HT1080 (cell line): ENCODE measurements around the gene RPL7L1. TPM values are rescaled to one million over a fixed set of nuclear protein-coding genes. Genes with fewer than 3 reads are reported as not detected.
"Not testable (repeated sequence)": the region's sequence is repeated elsewhere in the genome, so short reads cannot be mapped to it uniquely, and the experiment has no call there.

Source experiments
- DNase-seq: peaks from one replicate; pipeline ENCODE4 v3.0.0-alpha.2; 2015; ENCODE audit warnings: low read depth
- polyA plus RNA-seq, 2 experiments: library from polyadenylated mRNA; depleted of rRNA; stranded (reverse); fragments of >200 nt; gene quantifications; 2 replicates each; pipeline ENCODE4 v1.2.3, GENCODE V29; 2015
- total RNA-seq: library from RNA; depleted of rRNA; stranded (reverse); fragments of >200 nt; shearing (Covaris generic); gene quantifications from 2 replicates; pipeline ENCODE4 v1.2.3, GENCODE V29; 2014; rRNA removed

The RPL7L1 gene
- 139 and 142 TPM in 2 replicates for total RNA-seq
- 134 and 150 TPM in 2 replicates for polyA plus RNA-seq (2015; cell fraction: cytosol; rRNA removed)
- 125 and 130 TPM in 2 replicates for polyA plus RNA-seq (2015; cell fraction: nucleus; rRNA removed)

DNA sequence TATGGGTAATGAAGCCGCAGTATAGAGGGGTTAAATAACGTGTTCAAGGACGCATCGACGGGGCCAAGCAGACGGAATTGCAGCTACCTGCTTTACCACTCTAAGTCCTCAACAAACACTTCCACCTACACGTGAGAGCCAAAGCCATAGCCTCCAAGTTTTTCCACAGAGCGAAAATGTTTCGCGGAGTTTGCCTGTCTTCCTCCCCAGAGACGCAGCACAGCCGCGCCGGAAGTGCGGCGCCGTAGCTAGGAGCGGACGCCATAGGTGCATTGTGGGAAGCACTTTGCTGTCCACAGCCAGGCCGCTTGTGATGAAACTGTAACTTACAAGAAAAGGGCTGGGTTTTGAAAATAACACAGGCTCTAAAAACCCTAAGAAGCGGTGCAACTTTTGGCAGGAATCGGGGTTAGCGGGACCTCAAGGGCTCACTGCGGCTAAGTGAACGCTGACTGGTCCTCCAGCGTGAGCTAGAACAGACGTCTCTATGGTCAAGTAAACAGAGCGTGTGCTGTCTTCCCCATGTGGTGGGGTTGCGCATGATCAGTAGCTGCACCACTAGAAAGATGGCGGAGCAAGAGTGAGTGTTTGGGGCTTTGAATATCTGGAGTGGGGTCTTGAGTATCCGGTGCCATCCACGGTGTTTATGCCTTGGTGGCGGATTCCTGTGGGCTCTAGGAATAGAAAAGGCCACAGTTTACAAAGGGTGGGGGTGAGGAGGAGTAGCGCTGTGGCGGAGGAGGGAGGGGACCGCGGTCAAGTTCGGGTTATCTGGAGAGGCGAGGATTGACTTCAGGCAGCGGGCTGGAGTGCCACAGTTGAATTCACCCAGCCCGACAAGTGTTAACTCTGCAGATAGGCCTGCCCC lies at the start of gene RPL7L1:
RPL7L1 (plus strand) TSS at position 245 of the 868 bp plus-strand sequence; CDS start at position 540, 295 bp downstream.
- peak; percentile 86 for DNase-seq

DNA sequence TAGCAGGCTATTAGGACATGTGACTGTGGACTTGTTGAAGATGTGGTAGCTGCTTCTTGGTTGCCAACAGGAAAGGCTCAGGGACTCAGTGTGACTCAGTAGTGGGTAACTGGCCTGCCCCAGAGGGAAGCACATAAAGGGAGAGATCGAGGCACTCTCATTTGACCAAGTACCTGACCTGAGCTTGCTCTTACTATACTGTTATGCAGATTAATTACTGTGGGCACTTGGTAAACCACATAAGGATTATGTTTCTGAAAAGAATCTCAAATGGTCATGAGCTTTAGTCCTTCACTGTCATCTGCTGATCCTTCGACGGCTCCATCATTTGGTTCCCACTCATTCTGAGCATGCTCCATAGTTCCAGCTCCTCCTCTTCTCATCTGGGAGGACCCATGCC lies 48.2 kb upstream of the RPL7L1 start:
- peak; percentile 1 for DNase-seq

DNA sequence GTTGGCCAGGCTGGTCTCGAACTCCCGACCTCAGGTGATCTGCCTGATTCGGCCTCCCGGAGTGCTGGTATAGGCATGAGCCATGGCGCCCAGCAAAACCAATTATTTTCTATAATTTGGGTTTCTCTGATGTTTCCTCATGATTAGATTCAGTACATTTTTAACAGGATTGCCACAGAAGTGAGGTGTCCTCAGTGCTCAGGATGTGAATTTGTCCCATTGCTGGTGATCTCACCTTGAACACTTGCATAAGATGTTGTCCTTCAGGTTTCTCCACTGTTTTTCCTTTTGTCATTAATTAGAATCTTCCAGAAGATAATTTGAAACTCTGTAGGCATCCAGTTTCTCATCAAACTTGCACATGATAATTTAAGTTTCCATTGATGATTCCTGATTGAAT lies 45.4 kb upstream of the RPL7L1 start:
- DNase-seq, result no peak

- DNase-seq, result no peak
Measured at GRCh38 chr6:42841844-42842584, 37.4 kb upstream of the RPL7L1 start.

DNA sequence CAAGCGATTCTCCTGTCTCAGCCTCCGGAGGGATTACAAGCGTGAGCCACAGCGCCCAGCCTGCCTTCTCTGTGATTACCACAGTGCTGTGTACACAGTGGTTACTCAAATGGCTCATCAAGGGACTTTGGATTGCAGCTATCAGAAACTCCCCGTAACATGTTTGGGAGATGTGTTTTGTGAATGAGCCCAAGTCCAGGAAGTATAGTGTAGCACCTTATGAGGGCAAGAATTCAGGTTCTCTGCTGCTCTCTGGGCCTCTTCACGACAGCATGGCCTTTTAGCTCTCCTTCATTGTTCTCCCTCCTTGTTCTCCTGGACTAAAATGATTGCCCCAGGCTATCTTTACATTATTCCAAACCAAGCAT lies 34.1 kb upstream of the RPL7L1 start:
- DNase-seq, result no peak

DNA sequence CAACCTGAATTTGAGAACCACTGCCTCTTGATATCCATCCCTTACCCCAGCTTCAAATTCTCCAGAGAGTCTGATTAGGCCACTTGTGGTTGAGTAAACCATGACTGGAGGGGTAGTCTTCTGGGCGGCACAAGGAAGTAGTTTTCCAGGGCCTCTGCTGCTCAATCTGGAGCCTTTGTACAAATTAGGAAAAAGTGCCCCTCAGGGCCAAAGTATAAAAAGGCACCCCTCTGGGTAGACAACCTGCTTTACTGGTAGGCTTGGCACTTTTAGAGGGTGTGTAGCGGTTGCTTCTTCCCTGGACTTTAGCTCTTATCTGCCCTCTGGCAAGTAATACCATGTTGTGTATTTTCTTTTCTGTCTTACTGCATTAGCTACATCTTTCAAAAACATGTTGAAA lies 32.9 kb upstream of the RPL7L1 start:
- no peak for DNase-seq

DNA sequence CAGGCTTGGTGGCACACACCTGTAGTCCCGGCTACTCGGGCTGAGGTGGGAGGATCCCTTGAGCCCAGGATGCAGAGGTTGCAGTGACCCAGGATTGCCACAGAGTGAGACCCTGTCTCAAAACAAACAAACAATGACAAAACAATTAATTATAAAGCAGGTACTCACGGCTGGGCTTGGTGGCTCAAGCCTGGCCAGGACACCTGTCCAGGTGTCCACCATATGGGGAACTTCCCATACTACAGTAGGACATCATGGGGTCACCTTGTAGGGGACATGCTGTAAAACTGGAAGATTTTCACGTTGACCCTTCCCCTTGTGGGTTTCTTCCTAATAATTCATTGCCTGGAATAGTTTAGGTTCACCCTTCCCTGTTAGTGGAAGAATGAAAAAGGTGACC lies 30.7 kb upstream of the RPL7L1 start:
- no peak for DNase-seq

GRCh38 chr6:42851599-42851998 lies 27.8 kb upstream of the RPL7L1 start:
- no peak for DNase-seq

GRCh38 chr6:42860036-42860435 lies 19.4 kb upstream of the RPL7L1 start:
- DNase-seq, result no peak

DNA sequence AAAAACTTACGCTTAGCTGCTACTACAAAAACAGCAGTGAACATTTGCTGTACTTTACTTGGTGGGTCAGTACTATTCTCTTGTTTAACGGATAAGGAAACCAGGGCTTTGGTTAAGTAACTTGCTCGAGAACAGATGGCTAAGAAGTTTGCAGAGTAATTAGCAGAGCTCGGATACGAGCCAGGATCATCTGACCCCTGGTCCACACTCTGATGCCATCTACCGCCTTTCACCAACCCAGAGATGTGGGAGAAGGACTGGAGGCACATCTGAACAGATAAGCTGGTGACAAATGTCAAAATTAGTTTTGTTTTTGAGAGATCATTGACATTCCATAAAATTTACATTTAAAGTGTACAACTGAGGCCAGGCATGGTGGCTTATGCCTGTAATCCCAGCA lies 18.9 kb upstream of the RPL7L1 start:
- DNase-seq, result no peak

- no peak for DNase-seq
Measured at GRCh38 chr6:42864602-42865001, 14.8 kb upstream of the RPL7L1 start.

GRCh38 chr6:42870145-42870936 lies 9.1 kb upstream of the RPL7L1 start:
- DNase-seq, result no peak

DNA sequence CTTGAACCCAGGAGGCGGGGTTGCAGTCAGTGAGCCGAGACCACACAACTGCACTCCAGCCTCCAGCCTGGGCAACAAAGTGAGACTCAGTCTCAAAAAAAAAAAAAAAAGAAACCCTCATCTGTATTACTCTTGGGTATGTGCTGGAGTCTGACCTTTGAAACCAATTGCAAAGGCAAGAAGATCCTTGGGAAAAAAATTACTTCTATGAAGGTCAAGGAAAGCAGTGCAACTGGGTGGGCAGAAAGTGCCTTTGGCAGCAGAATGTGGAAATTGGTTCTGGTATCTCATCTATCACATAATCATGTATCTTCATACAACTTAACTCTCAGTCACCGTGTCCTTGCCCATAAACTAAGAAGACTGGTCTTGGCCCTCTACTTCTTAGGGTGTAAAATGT lies 7.7 kb upstream of the RPL7L1 start:
- DNase-seq, result no peak

DNA sequence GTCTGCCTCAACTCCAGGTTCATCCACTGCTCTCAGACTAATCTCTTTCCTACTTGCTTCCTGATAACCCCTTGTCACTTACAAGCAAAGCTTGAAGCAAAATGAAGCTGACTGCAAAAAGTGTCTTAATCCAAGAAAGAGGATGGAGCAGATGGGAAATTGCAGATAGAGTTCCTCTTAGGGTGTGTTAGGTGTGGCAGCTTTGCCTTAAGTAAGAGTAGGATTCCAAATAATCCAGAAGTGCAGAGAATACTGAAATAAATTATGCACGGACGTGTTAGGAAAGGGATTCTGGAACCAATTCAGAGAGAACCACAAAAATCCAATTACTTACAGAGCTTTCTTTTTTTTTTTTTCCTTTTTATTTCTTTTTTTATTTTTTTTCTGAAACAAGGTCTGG lies 6.1 kb upstream of the RPL7L1 start:
- DNase-seq, result no peak

DNA sequence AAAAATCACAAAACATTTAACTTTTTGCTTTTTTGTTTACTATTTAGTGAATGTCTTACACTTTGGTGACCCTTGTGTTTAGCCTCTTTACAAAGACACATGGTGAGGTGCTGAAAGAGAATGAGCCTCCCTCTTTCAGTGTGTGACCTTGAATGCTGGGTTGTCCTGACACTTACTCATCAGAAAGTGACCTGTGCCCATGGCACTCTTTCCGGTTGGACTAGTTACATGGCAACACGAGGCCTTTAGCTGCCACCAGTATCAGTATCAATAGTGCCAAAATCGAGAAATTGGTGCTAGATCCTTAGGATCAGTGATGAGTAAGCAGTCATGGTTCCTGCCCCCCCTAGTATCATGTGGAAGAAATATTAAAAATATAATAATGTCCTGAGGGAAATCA lies 1.7 kb upstream of the RPL7L1 start:
- DNase-seq, result no peak

DNA sequence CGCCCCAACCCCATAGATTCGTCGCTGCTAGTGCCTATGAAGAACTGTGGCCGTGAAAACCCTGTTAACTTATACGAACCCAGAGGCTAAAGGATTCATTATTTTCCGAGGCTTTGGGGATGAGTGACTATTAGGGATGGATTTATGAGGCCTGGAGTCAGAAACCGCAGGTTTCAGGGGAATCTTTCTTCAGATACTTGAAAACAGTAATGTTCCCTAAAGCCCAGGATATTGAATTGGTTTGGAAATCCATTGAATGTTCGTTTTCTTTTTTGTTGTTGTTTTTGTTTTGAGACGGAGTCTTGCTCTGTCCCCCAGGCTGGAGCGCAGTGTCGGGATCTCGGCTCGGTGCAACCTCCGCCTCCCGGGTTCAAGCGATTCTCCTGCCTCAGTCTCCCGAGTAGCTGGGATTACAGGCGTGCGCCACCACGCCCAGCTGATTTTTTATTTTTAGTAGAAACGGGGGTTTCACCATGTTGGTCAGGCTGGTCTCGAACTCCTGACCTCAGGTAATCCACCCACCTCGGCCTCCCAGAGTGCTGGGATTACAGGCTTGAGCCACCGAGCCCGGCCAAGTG lies 913 bp downstream of the RPL7L1 start:
- DNase-seq, result not testable (repeated sequence)

DNA sequence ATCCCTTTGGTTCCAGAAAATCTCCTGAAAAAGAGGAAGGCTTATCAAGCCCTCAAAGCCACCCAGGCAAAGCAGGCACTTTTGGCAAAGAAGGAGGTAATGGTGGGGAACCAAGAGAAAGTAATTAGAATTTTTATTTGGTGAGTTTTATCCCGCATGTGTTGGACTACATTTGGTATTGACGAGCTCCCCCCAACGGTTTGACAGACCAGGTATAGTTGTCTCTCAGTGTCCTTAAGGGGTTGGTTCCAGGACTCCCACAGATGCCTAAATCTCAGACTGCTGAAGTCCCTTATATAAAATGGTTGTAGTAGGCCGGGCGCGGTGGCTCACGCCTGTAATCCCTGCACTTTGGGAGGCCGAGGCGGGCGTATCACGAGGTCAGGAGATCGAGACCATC lies 1.5 kb downstream of the RPL7L1 start:
- not testable (repeated sequence) for DNase-seq

DNA sequence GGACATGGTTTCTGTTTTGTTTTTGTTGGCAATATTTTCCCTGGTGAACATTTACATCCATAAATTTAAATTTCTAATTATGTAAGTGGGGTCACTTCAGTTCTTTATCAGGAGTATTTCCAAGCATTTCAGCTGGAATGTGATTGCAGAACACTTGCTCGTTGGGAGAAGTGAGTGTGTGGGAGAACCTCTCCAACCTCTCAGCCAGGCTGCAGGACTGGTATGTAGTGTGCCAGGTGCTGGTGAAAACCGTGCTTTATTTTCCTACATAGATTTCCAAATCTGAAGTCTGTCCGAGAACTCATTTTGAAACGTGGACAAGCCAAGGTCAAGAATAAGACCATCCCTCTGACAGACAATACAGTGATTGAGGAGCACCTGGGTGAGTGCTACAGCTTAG lies 6.3 kb downstream of the RPL7L1 start:
- no peak for DNase-seq

GRCh38 chr6:42888201-42888600 lies 8.8 kb downstream of the RPL7L1 start:
- DNase-seq, result not testable (repeated sequence)

- DNase-seq, result no peak
Measured at GRCh38 chr6:42889815-42890214, 10.4 kb downstream of the RPL7L1 start.
